GM19324 (cell line): ENCODE results near the gene KLHL26.

Source experiments
- ATAC-seq: cut with Tn5 transposase; IDR thresholded peaks from one replicate; pipeline ENCODE4 v1.9.1; 2021; ENCODE audit warnings: mild to moderate bottlenecking, moderate library complexity; ENCODE audit not compliant: unreplicated experiment, low FRiP score

KLHL26 gene

DNA sequence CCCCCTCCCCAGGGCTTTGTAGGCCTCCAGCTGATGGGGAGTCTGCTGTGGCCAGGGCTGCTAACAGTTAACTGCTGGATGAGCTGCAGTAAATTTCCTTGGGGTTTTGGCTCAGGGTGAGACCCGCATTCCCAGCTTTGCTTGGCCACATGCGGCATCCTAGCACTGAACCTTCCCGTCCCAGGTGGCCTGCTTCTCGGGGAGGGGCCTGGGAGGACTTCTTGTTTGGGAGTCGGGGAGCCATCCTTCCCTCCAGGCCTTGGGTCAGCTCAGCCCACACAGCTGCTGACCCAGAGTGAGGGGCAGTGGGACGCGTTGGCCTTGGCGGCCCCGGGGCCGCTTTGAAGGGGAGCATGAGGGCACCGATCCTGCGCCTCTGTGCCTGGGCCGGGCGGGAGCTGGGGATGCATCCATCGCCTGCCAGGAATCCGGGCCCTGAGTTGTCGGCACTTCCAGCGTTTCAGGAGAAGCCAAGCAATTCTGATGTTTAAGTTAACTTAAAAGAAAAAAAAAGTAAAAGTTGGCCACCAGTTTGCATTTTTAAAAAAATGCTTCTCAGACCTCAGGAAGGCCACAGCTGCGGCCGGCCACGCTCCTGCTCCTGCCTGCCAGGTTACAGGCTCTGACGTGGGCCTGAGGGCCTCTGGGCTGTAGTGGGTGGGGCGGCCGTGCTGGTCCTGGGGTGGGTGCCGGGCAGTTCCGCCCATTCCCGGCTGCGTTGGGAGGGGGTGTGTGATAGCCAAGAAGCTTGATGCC is 74.3 kb downstream of the KLHL26 start:
- ATAC-seq: no peak

DNA sequence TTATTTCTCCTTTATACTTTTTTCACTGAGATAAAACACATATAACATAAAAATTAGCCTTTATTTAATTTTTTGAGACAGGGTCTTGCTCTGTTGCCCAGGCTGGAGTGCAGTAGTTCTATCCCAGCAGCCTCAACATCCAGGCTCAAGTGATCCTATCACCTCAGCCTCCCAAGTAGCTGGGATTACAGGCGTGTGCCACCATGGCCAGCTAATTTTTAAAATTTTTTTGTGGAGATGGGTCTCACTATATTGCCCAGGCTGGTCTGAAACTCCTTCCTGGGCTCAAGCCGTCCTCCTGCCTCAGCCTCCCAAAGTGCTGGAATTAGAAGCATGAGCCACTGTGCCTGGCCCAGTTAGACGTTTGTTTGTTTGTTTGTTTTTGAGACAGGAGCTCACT is 75.1 kb downstream of the KLHL26 start:
- ATAC-seq: no peak

DNA sequence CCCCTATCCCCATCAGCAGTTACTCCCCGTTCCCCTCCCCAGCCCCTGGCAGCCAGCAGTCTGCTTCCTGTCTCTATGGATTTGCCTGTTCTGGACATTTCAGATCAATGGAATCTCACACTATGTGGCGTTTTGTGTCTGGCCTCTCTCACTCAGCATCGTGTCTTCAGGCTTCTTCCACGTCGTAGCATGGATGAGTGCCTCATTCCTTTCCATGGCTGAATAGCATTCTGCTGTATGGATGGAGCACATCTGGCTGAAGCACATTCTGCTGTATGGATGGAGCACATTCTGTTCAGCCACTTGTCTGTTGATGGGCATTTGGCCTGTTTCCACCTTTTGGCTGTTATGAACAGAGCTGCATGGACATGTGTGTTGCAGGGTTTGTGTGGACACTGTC is 76.2 kb downstream of the KLHL26 start:
- ATAC-seq: no peak

DNA sequence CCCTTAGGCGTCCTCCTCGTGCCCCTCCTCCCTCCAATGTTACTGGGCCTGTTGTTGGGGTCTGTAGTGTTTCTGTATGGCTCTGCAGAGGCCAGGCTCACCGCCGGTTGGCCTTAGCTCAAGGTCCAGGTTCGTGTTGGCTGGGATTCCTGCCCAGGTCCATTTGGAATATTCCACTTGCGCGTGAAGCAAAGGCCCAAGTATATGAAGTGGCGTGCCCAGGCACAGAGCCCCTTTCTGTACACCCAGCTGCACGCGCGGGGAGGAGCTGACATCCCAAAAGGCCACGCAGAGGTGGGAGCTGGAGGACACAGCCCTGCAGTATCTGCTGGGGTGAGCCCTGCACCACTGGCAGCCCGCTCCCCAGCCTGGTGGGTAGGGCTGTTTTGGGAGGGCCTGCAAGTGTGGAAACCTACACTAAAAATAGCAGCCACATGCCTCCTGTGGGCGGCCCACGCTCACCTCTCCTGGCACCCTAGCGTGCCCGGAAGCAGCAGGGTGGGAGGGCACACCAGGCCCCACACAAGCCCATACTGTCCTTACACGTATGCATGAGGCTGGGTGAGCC is 76.8 kb downstream of the KLHL26 start:
- no peak for ATAC-seq

DNA sequence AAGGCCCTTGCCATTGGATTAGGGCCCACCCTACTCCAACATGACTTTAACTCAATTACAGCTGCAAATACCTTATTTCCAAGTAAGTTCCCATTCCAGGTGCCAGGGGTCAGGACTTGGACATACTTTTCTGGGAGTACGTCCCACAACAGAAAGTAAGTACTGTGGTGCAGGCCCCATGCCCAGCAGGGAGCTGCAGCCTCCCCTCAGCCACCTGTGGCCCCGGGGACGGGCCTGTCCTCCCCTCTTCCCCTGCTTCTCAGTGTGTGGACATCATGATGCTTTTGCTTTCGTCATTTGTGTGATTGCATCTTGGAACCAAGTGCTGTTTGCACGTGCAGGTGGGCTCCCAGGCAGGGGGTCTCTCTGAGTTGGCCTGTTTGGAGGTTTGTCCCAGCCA is 78.6 kb downstream of the KLHL26 start:
- no peak for ATAC-seq

DNA sequence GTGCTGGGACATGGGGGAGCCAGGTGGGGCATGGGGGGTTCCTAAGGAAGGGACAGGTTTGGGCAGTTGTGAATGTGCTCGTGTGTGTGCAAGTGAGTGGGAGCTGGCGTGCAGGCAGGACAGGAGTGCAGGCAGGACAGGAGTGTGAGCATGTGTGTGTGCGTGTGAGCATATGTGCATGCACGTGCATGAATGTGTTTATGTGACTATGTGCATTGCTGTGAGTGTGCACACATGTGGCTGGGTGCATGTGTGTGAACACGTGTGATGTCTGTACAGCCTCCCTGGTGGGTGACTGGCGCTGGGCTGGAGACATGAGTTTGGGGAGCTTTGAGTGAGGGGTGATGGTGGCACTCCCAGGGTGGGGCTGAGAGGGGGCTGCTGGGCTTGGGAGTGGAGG is 80.0 kb downstream of the KLHL26 start:
- ATAC-seq: no peak

DNA sequence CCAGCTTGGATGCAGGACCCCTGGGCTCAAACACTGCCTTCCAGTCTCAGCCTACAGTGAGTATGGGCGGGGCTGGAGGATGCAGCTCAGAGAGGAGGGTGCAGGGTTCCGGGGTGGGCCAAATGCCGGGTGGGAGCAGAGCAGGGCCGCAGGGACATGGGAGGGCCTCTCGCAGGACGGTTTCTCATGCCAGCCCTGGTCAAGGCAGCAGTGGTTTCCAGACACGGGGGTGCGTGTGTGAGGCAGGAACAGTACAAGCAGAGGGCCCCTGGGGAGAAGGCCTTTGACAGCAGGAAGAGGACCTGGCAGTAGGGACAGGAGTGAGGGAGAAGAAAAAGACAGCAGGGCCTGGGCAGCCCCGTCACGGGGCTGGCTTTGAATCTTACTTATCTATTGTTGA is 80.8 kb downstream of the KLHL26 start:
- no peak for ATAC-seq

DNA sequence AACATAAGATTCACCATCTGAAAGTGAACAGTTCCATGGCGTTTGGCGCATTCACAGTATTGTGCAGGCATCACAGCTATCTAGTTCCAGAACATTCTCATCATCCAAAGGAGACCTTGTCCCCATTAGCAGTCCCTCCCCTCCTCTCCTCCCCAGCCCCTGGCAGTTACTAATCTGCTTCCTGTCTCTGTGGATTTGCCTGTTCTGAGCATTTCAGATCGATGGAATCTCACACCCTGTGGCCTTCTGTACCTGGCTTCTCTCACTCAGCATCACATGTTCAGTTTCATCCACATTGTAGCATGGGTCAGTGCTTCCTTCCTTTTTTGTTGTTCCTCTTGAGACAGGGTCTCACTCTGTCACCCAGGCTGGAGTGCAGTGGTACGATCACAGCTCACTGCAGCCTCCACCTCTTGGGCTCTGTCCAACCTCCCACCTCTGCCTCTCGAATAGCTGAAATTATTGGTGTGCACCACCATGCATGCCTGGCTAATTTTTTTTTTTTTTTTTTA is 81.2 kb downstream of the KLHL26 start:
- no peak for ATAC-seq

DNA sequence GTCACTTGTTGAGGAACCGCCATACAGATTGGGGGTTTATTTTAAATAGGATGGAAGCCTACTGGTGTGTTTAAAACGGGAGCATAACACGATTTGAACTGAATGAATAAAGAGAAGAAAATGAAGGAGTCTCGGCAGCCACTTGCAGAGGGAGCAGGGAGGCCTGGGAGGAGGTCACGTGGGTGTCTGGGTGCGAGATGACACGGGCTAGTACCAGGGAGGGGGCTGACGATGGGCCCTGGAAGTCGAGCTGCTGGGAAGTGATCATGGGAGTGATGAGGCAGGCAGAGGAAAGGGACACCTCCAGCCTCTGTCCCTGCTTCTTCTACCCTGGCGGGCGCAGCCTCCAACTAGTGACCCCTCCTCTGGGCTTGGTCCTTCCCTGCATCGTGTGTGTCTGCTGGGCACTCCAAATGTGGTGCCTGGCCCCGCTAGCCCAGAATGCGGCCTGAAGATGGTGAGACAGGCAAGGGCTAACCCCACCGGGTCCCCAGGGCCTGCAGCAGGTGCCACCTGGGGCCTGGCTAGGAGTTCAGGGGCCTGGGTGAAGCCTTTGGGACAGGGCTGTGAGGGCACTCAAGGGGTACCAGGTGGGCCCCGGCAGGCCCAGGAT is 82.1 kb downstream of the KLHL26 start:
- no peak for ATAC-seq

DNA sequence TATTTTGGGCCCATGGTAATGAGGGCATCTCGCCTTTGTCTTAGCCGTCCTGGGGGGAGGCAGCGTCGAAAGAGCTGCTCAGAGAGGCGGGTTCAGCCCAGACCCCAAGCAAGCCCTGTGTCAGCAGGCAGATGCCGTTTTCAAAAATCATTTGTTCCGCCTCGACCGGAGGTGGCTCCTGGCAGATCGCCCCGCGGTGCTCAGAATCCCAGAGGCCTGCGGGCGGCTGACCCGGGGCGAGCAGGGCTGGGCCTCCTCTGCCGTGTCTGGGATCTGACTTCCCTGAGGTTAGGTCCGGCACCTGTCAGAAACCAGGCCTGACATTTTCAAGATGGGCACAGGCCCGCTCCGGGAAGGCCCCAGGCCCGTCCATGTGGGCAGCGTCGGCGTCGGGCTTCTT is 82.7 kb downstream of the KLHL26 start:
- no peak for ATAC-seq
